Neural crest cell (in vitro differentiated cells): Measurements from ENCODE around the gene TMEM151B. TPM values are rescaled to one million over a fixed set of nuclear protein-coding genes. Genes with fewer than 3 reads are reported as not detected.

Experiments used
- DNase-seq: peaks from one replicate; pipeline ENCODE4 v3.0.0; 2021; ENCODE audit warnings: low read depth, mixed read lengths, low spot score
- H3K27ac Mint-ChIP-seq: one replicate; pipeline ENCODE4 v1.8.0; 2021; ENCODE audit warnings: mild to moderate bottlenecking, mixed read lengths; ENCODE audit not compliant: unreplicated experiment
- H3K27me3 Mint-ChIP-seq: 2 replicates; pipeline ENCODE4 v1.8.0; 2021; ENCODE audit warnings: low read depth, mild to moderate bottlenecking, mixed read lengths
- H3K36me3 Mint-ChIP-seq: 2 replicates; pipeline ENCODE4 v1.8.0; 2021; ENCODE audit warnings: low read depth, mild to moderate bottlenecking, mixed read lengths
- H3K4me1 Mint-ChIP-seq: 2 replicates; pipeline ENCODE4 v1.8.0; 2021; ENCODE audit warnings: mixed read lengths
- H3K4me3 Mint-ChIP-seq: one replicate; pipeline ENCODE4 v1.8.0; 2021; ENCODE audit warnings: mild to moderate bottlenecking, mixed read lengths
- H3K9me3 Mint-ChIP-seq: 2 replicates; pipeline ENCODE4 v1.8.0; 2021; ENCODE audit warnings: mixed read lengths
- total RNA-seq: library from RNA; stranded (reverse); gene quantifications from 2 replicates; pipeline ENCODE4 v1.2.1, GENCODE V29; 2021
- TF ChIP-seq, protein P1 (sequence below): fragments of 200-600 bp; sonication (generic); conservative IDR thresholded peaks from 2 replicates; pipeline ENCODE4 v1.5.0; 2021; ENCODE audit warnings: antibody characterized with exemption, mild to moderate bottlenecking

The TMEM151B gene
- total RNA-seq, 1 donor from 2014 or later = 21.2 TPM

DNA sequence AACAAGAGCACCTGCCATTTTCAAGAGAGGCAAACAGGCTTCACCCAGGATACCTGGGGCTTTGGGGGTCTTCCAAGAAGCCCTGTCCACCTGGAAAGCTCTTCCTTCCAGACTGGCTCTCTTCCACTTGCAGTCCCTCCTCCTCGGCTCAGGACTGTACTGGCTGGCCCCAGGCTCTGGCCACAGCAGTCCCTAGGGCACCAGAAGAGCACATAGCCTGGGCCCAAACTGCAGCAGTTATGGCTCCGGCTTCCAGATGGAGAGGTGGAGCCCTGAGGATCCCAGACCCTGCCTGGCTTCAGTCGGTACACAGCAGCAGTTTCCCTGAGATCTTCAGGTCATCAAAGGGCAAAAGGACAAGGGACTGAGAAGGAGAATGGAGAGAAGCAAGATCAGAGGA, 11.3 kb upstream of the TMEM151B start:
- H3K36me3 Mint-ChIP-seq = peaks cover 14% of the 10 kb centered on the region
- no peaks in the 10 kb centered on the region for H3K9me3 Mint-ChIP-seq
- peak overlapping the region; percentile 90 for H3K4me3 Mint-ChIP-seq
- peaks cover 53% of the 10 kb centered on the region for H3K4me1 Mint-ChIP-seq
- no peak for DNase-seq
- peak overlapping the region; percentile 51 for H3K27ac Mint-ChIP-seq
- TF ChIP-seq, protein P1, sequence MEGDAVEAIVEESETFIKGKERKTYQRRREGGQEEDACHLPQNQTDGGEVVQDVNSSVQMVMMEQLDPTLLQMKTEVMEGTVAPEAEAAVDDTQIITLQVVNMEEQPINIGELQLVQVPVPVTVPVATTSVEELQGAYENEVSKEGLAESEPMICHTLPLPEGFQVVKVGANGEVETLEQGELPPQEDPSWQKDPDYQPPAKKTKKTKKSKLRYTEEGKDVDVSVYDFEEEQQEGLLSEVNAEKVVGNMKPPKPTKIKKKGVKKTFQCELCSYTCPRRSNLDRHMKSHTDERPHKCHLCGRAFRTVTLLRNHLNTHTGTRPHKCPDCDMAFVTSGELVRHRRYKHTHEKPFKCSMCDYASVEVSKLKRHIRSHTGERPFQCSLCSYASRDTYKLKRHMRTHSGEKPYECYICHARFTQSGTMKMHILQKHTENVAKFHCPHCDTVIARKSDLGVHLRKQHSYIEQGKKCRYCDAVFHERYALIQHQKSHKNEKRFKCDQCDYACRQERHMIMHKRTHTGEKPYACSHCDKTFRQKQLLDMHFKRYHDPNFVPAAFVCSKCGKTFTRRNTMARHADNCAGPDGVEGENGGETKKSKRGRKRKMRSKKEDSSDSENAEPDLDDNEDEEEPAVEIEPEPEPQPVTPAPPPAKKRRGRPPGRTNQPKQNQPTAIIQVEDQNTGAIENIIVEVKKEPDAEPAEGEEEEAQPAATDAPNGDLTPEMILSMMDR = no peak
- H3K27me3 Mint-ChIP-seq = peaks cover 21% of the 10 kb centered on the region

DNA sequence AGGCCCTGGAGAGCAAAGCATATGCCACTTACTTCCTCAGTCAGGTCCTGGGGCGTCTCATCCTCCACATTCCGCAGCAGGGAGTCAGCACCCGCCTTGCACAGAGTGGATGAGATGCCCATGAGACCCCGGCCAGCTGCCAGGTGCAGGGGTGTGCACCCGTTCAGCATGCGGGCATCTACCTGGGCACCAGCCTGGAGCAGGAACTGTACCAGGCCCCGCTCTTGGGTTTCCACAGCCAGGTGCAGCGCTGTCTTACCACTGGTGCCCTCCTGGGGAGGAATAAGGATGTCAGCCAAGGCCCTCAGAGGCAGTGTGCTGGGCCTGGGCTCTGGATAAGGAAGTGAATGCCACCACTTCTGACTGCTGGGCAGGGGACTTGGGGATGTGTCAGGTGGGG, 10.2 kb upstream of the TMEM151B start:
- no peak for DNase-seq
- Mint-ChIP-seq H3K4me1 (peaks cover 56% of the 10 kb centered on the region), H3K36me3 (peaks cover 11% of the 10 kb centered on the region), H3K27ac (no peak overlapping the region), H3K9me3 (no peaks in the 10 kb centered on the region), H3K27me3 (peaks cover 17% of the 10 kb centered on the region), H3K4me3 (peak overlapping the region; percentile 56)
- TF ChIP-seq, protein P1 = no peak

DNA sequence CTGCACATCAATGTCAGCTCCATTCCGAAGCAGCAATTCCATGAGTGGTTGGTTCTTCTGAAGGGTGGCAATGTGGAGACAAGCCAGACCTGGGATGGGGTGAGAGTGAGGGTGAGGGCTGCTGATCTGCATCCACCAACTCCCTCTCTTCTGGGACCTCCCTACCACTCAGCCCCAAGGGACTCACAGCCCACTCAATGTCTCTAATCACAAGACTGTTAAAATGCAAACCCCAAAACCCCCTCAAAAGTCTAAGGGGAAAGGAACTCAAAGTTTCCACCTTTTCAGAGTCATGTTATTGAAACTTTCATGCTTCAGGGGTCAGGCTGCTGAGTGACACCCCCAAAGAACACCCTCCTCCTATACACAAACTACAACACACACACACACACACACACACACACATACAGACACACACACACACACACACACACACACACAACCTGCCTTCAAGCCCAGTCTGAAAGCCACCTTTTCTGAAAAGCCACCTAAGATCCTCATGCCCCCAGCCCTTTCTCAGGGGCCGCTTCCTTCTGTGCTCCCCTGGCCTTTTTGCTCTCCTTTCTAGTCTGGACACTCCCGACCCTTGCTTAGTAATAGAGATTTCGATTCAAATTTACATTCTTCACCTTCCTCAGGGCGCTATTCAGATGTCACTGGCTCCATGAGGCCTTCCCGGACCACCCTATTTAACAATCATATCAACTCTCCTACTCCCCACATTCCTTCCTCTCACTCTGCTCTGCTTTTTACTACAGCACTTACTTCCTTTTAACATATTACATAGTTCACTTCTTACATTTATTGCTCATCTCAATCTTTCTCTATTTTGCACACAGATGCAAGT, 9.6 kb upstream of the TMEM151B start:
- H3K4me3 Mint-ChIP-seq = peak overlapping the region; percentile 16
- DNase-seq = no peak
- no peaks in the 10 kb centered on the region for H3K9me3 Mint-ChIP-seq
- no peak overlapping the region for H3K27ac Mint-ChIP-seq
- H3K4me1 Mint-ChIP-seq = peaks cover 50% of the 10 kb centered on the region
- H3K36me3 Mint-ChIP-seq = peaks cover 9% of the 10 kb centered on the region
- TF ChIP-seq, protein P1 = no peak
- H3K27me3 Mint-ChIP-seq = peaks cover 14% of the 10 kb centered on the region

DNA sequence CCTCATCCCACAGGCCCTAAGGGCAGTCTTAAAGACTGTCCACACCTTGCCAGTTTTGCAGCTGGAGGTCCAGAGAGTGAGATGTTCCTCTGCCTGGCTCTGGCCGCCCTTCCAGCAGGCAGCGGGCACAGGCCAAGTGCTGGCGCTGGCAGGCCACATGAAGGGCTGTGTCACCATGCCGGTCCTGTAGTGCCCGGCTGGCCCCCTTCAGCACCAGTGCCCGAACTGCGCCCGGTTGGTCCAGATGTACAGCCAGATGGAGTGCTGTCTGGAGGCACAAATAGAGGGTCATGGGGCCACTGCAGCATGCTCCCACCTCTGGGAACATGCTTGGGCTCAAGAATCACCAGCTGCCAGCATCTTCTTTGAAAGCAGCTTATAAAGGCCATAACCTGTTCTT, 8.7 kb upstream of the TMEM151B start:
- no peak for DNase-seq
- Mint-ChIP-seq H3K4me1 (peaks cover 48% of the 10 kb centered on the region), H3K27me3 (peaks cover 7% of the 10 kb centered on the region), H3K27ac (no peak overlapping the region), H3K4me3 (peak overlapping the region; percentile 96), H3K36me3 (peaks cover 4% of the 10 kb centered on the region), H3K9me3 (no peaks in the 10 kb centered on the region)
- TF ChIP-seq, protein P1 = no peak

DNA sequence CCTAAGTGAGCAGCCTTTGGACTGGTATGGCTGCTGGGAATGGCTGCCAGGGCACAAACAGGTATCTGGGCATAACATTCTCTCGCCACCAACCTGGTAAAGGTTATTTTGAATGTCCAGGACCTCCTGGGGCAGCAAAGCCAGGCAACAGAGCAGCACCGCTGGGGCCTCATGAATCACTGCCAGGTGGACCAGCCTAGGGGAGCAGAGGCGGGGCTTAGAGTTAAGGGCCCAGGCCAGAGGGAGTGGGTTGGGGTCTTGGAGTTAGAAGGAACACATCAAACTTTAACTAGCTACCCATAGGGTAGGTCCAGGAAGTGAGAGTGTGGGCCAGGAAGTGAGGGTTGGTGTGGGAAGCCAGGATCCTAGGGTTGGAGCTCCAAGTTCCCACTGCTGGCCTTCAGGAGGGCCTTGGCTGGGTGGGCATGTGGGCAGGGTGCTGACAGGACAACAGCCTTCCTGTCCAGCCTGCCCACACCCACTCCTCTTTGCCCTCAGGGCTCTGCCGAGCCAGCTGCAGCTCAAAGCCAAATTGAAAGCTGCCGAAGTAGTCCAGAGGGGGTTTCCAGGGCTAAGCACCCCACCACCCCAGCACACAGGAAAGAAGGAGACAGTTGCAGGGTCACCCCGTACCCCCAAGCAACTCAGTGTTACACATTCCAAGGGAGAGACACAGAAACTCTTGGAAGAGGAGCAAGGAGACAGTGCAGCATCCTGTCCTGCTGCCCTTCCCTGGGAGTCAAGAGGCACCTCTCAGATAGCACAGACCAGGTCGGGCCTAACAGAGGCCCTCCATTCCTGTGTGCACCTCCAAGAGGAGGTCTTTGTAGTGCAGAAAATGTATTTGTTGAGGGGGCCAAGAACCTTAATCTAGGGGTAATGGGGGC, 7.5 kb upstream of the TMEM151B start:
- Mint-ChIP-seq H3K36me3 (peaks cover 1% of the 10 kb centered on the region), H3K27ac (peak overlapping the region; percentile 87), H3K27me3 (peaks cover 4% of the 10 kb centered on the region), H3K9me3 (no peaks in the 10 kb centered on the region), H3K4me1 (peaks cover 52% of the 10 kb centered on the region), H3K4me3 (peak overlapping the region; percentile 96)
- no peak for DNase-seq
- TF ChIP-seq, protein P1 = no peak
